H1 (cell line): Measurements from ENCODE around the gene IL21R.

Source experiments
- CREB1 ChIP-seq: IDR thresholded peaks from 2 replicates; pipeline ENCODE4 v1.6.1; 2012; ENCODE audit warnings: inconsistent platforms
- CTCF ChIP-seq, 3 experiments: IDR thresholded peaks; 1 replicate in 2 of 3; 2 replicates in 1 of 3; pipeline versions ENCODE4 v1.5.1 to v1.6.1; 2011; ENCODE audit warnings: low read length in 3 of 3, mild to moderate bottlenecking in 3 of 3, inconsistent platforms in 2 of 3, low read depth in 1 of 3, moderate library complexity in 1 of 3; ENCODE audit not compliant: insufficient read depth in 1 of 3; ENCODE audit errors: control extremely low read depth in 1 of 3
- EZH2 ChIP-seq: fragments of 200-600 bp; sonication (generic); IDR thresholded peaks from 2 replicates; pipeline ENCODE4 v1.7.1; 2012; ENCODE audit warnings: low read depth, mild to moderate bottlenecking, moderate library complexity, low read length, inconsistent platforms; ENCODE audit not compliant: severe bottlenecking
- JUND ChIP-seq: IDR thresholded peaks from 2 replicates; pipeline ENCODE4 v1.6.1; 2011; ENCODE audit warnings: mild to moderate bottlenecking, improper control_type of control experiment, low read length
- KDM5A ChIP-seq: fragments of 200-600 bp; IDR thresholded peaks from 2 replicates; pipeline ENCODE4 v1.7.1; 2012; ENCODE audit warnings: mild to moderate bottlenecking, low read length, inconsistent platforms, mixed read lengths
- POLR2A ChIP-seq, 2 experiments: IDR thresholded peaks; 1 replicate in 1 of 2; 2 replicates in 1 of 2; pipeline ENCODE4 v1.6.1; 2011; ENCODE audit warnings: low read depth in 2 of 2, low read length in 2 of 2, mild to moderate bottlenecking in 2 of 2; ENCODE audit errors: control extremely low read depth in 1 of 2
- POLR2AphosphoS5 ChIP-seq: IDR thresholded peaks from 2 replicates; pipeline ENCODE4 v1.6.1; 2011; ENCODE audit warnings: low read depth, low read length
- RAD21 ChIP-seq, 2 experiments: IDR thresholded peaks in 1 of 2; conservative IDR thresholded peaks in 1 of 2; 2 replicates each; pipeline ENCODE4 v1.6.1; 2011; ENCODE audit warnings: low read depth in 2 of 2, low read length in 2 of 2, improper control_type of control experiment in 1 of 2, inconsistent platforms in 1 of 2, mild to moderate bottlenecking in 1 of 2, moderate library complexity in 1 of 2
- SP4 ChIP-seq: IDR thresholded peaks from 2 replicates; pipeline ENCODE4 v1.6.1; 2012; ENCODE audit warnings: low read length, inconsistent platforms
- TF ChIP-seq, protein P1 (sequence below): IDR thresholded peaks from 2 replicates; pipeline ENCODE4 v1.6.1; 2012; ENCODE audit warnings: inconsistent platforms

DNA sequence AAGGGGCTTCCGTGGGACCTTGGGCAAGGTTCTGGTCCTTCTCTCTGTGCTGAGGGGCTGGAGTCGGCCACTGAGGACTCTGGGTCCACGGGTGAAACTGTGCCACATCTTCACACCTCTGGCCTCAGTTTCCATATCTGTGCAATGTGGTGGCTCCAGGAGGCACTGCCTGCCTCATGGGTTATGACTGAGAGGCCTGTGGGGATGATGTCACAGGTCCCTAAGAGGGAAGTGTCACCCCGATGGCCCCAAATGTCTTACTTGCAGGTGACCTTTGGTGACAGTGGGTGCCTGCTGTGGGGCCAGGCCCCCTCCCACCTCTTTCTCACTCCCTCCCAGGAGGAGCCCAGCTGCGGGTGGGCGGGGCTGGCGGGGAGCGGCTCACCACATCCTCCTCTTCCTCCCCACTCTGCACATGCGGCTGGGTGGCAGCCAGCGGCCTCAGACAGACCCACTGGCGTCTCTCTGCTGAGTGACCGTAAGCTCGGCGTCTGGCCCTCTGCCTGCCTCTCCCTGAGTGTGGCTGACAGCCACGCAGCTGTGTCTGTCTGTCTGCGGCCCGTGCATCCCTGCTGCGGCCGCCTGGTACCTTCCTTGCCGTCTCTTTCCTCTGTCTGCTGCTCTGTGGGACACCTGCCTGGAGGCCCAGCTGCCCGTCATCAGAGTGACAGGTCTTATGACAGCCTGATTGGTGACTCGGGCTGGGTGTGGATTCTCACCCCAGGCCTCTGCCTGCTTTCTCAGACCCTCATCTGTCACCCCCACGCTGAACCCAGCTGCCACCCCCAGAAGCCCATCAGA lies at the start of gene IL21R:
- TF ChIP-seq EZH2, result no peak
- no peak for TF ChIP-seq CTCF (IDR thresholded peaks at IDR 0.05; ENCODE audit: control extremely low read depth in 1 of 3, insufficient read depth in 1 of 3, low read depth in 1 of 3, low read length in 3 of 3)
- no peak for TF ChIP-seq KDM5A
- no peak for TF ChIP-seq POLR2A (IDR thresholded peaks at IDR 0.05; ENCODE audit: control extremely low read depth in 1 of 2, low read depth in 2 of 2, low read length in 2 of 2)
- no peak for TF ChIP-seq CREB1
- TF ChIP-seq POLR2AphosphoS5, result no peak
- no peak for TF ChIP-seq JUND
- TF ChIP-seq SP4, result no peak
- TF ChIP-seq, protein P1, sequence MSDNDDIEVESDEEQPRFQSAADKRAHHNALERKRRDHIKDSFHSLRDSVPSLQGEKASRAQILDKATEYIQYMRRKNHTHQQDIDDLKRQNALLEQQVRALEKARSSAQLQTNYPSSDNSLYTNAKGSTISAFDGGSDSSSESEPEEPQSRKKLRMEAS, result no peak
- TF ChIP-seq RAD21 (IDR thresholded peaks at IDR 0.05 in 1 of 2, conservative IDR thresholded peaks at IDR 0.05 in 1 of 2; ENCODE audit: low read depth in 2 of 2, low read length in 2 of 2), result no peak
